HG03558 (cell line): ENCODE measurements around the gene UNC45B.
"Not testable (repeated sequence)": the region's sequence is repeated elsewhere in the genome, so short reads cannot be mapped to it uniquely, and the experiment has no call there.

ENCODE experiments used
- ATAC-seq: cut with Tn5 transposase; IDR thresholded peaks from one replicate; pipeline ENCODE4 v1.9.1; 2021; ENCODE audit warnings: moderate number of reproducible peaks; ENCODE audit not compliant: unreplicated experiment; ENCODE audit errors: extremely low read depth

UNC45B gene

GRCh38 chr17:35147375-35147905 lies at the start of gene UNC45B:
UNC45B (plus strand) TSS chr17:35147817; CDS start chr17:35148264, 447 bp downstream.
- no peak for ATAC-seq

- ATAC-seq = no peak
Measured at GRCh38 chr17:35099908-35100307, 47.7 kb upstream of the UNC45B start.

DNA sequence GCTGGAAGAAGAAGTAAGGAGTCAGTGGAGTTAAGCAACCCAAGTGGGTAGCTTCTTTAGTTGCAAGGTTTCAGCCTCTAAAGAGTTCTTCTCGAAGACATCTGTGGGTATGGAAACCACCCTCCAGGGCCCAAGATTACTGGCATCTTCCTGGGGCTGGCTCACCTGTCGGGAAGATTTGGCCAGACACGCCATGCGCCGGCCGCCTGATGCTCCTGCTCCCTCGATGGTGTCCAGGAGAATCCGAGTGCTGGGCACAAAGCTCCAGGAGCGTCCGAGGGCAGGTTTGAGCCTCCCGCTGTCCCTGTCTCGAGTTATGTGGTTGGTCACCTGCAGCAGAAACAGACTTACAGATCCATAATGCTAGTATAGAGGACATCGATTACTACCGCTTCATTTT lies 46.6 kb upstream of the UNC45B start:
- no peak for ATAC-seq

- no peak for ATAC-seq
Measured at GRCh38 chr17:35101725-35102124, 45.9 kb upstream of the UNC45B start.

DNA sequence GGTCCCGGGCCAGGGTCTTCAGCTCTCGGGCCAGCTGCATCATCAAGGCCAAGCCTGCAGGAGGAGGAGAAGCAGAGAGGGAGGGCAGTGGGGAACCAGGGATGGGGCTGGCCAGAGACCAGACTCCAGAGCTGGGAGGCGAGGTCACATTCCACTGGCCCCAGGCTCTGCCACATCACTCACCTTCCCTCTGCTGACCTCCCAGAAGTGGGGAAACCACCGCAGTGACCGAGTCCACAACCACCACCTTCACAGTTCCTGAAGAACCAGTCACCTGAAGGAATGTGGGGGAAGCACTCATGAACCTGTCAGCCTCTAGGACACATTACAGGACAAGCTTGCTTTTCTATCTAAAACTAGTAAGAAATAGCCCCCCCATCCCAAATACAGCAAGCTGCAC lies 44.3 kb upstream of the UNC45B start:
- ATAC-seq = no peak

DNA sequence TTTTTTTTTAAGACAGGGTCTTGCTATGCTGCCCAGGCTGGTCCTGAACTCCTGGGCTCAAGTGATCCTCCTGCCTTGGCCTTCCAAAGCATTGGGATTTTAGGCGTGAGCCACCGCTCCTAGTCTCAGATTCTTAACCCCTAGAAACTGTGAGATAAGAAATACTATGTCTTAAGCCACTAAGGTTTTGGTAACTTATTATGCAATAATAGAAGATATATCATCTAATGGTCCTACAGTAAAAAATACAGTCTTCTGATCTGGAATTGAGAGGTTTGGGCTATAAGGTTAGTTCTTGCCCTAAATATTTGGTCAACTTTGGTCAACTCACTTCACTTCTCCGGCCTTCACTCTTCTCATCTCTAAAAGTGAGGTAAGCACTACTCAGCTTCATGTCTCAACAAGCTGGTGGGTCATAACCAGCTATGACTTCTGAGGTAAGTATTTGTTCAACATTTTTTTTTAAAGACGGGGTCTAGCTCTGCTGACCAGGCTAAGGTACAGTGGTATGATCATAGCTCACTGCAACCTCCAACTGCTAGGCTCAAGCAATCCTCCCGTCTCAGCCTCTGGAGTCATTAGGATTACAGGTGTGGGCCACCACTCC lies 42.7 kb upstream of the UNC45B start:
- no peak for ATAC-seq

DNA sequence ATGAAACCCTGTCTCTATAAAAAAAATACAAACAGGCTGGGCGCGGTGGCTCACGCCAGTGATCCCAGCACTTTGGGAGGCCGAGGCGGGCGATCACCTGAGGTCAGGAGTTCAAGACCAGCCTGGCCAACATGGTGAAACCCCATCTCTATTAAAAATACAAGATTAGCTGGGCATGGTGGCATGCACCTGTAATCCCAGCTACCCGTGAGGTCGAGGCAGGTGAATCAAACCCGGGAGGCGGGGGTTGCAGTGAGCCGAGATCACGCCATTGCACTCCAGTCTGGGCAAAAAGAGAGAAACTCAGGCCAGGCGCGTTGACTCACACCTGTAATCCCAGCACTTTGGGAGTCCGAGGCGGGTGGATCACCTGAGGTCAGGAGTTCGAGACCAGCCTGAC lies 36.8 kb upstream of the UNC45B start:
- ATAC-seq = not testable (repeated sequence)

DNA sequence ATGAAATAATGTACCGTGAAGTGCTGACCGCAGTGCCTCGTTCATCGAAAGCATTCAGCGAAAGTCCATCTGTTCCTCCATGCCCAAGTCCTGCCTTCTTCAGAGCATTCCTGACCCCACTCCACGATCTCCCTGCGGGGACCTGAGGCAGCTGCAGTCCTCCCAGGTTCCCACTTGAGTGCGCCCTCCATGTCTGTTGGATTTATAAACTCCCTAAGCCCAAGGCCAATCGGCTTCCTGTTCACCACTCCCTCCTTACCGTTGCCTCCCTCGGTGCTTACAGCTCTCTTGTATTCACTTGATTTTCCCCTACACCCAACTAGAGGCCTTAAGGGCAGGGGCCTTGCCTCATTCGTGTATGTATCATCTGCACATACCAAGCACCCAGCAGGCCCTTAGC lies 30.8 kb upstream of the UNC45B start:
- ATAC-seq = no peak

DNA sequence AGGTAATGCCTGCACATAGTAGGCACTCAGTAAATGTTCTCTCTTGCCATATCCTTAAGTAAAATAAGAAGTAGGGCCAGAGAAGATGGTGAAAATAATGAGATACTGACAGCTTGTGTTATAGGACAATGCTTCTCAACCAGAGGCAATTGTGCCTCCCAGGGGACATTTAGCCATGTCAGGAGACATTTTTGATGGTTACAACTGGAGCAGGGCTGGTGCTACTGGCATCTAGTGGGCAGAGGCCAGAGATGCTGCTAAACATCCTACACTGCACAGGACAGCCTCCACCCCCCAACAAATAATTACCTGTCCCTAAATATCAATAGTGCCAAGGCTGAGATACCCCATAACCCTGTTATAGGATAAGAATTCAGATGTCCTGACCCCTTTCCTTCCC lies 29.6 kb upstream of the UNC45B start:
- no peak for ATAC-seq

DNA sequence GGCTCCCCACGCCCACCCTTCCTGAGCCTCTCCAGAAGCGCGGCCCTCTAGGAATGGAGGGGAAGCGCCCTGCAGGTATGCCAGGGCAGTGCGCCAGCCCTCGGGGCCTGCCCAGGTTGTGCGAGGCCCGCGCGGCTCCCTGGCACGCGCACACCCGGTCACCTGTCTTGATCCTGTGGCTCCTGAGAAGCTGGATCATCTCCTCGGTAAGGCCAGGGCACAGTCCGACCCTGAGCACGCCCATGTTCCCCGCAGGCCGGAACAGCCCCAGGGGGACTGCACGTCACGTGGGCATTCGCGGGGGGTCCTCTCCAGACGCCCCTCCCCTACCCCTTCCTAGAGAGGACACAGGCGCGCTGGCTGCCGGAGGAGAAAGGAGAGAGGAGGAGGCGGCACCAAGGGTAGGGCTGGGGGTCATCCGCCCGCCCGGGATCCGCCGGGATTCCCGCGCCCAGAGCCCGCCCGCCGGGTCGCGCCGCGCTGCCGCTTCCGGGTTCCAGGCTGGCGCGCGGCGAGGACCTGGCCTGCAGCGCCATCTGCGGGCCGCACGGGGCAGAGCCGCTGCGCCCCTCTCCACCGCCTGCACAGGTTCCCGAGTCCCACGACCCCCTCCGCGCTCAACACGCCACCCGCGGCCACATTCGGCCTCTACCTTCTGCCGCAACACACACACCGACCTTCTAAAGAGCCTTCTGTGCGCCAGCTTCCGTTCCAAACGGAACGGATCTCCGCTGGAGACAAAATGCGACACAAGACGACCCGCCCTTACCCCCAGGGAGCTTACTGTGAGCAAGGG lies 28.0 kb upstream of the UNC45B start, which contains the start of gene RAD51D:
TSS of gene RAD51D (minus strand) at position 491 of the 796 bp plus-strand sequence. CDS start at position 244, 247 bp downstream.
- ATAC-seq = no peak

- ATAC-seq = no peak
Measured at GRCh38 chr17:35121315-35121714, 26.3 kb upstream of the UNC45B start, which contains the start of gene FNDC8. FNDC8 (plus strand) TSS chr17:35121615; CDS start chr17:35121694, 79 bp downstream.

DNA sequence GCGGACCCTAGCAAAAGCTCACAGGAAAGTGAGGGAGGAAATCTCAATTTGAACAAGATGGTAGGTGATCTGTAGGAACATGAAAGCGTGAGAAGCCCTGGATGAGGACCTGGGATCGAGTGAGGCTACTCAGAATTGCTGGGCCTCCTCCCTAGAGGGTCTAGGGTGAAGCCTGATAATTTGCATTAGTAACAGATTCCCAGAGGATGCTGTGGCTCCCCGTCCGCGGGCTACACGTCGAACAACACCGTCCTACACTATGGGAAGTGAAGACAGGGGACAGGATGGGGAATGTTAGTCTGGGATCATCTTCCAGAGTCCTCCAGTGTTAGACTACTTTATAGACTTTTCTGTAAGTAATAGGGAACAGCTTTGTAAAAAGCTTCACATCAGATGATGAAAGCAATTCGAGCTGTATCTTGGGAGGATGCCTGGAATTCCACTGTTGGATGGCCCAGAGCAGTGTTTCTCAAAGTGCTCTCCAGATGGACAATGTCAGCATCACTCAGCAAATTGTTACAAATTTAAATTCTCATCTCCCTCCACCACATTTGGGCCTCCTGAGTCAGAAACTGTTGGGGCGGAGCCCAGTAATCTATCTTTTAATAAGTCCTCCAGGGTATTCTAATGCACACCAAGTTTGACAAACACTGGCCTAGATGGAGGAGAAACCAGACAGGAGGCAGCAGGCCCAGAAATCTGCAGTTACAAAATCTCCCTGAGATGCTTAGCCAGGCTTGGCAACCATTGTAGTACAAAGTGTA lies 19.7 kb upstream of the UNC45B start:
- ATAC-seq = no peak

- ATAC-seq = no peak
Measured at GRCh38 chr17:35129154-35129972, 18.3 kb upstream of the UNC45B start.

DNA sequence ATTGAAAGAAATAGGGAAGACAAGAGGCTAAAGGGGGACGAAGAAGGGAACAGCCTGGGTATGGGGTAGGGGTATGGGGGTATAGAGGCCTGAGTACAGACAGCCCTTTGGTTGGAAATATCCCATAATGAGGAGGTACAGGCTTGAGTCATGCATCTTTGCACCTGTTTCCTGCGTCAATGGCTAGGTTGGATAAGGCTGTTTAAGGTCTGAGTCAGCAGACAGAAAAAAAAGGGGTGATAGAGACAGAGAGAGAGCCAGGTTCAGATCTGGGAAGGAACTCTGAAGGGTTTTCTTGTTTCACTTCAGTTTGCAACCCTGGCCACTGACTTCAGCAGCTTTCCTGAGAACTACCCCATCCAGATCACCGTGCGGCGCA lies 17.7 kb upstream of the UNC45B start:
- no peak for ATAC-seq

GRCh38 chr17:35130392-35130791 lies 17.2 kb upstream of the UNC45B start:
- ATAC-seq = no peak

- no peak for ATAC-seq
Measured at GRCh38 chr17:35132099-35132498, 15.5 kb upstream of the UNC45B start.

- no peak for ATAC-seq
Measured at GRCh38 chr17:35132816-35133550, 14.6 kb upstream of the UNC45B start.

DNA sequence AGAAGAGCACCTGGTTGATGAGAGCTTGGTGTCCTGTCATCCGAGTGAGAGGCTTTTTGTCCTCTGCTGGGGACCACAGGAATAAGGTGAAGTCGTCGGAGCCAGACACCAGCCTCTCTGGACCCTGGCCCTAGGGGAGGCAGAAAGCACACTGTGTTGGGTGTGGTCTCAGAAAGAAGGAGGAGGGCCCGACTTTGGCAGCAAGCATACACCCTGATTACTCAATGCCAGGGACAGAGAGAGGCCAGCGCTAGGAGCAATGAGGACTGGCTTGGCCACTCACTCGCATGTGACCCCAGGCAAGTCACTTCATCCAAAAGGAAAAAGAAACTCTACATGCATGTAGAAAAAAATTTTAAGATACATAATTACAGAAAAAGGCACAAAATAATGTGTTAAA lies 12.3 kb upstream of the UNC45B start:
- no peak for ATAC-seq

DNA sequence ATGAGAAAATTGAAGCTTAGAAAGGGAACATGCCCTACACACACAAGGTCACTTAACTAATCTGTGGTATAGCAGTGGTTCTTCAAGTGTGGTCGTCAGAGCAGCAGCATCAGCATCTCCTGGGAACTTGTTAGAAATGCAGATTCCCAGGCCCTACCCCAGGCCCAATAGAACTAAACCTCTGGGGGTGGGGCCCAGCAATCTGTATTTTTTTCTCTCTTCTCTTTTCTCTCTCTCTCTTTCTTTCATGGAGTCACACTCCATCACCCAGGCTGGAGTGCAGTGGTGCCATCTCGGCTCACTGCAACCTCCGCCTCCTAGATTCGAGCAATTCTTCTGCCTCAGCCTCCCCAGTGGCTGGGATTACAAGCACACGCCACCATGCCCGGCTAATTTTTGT lies 9.4 kb upstream of the UNC45B start:
- ATAC-seq = no peak
